HEK293 (cell line): Measurements from ENCODE around the gene LMLN.

ENCODE experiments used
- CTCF ChIA-PET: fragments of 350-600 bp; formaldehyde crosslinking; extraction: SDS; loops from one replicate; lab custom pipeline; 2021; ENCODE audit warnings: antibody characterized with exemption; lab: Yijun Ruan, JAX
- POLR2A ChIA-PET: fragments of 300-600 bp; formaldehyde crosslinking; extraction: SDS; loops from one replicate; lab custom pipeline; 2020; ENCODE audit warnings: antibody characterized with exemption, inconsistent platforms; lab: Yijun Ruan, JAX
- H3K27ac ChIP-seq: fragments of 200-500 bp; sonication (Bioruptor generic); 2 replicates; pipeline ENCODE4 v1.5.1; 2014; ENCODE audit warnings: low read depth, low read length, control low read depth, inconsistent platforms; ENCODE audit errors: extremely low read depth
- H3K36me3 ChIP-seq, 2 experiments: fragments of 200-500 bp in 1 of 2; sonication (Bioruptor generic) in 1 of 2; 1 replicate in 1 of 2; 2 replicates in 1 of 2; pipeline ENCODE4 v1.5.1; 2014 to 2017; ENCODE audit warnings: inconsistent platforms in 2 of 2, low read length in 2 of 2; ENCODE audit not compliant: control insufficient read depth in 2 of 2, insufficient read depth in 1 of 2
- H3K4me1 ChIP-seq: fragments of 200-500 bp; sonication (Bioruptor generic); 2 replicates; pipeline ENCODE4 v1.5.1; 2014; ENCODE audit warnings: mild to moderate bottlenecking, low read length, inconsistent platforms; ENCODE audit not compliant: control insufficient read depth, insufficient read depth
- H3K4me3 ChIP-seq: 2 replicates; pipeline ENCODE4 v1.5.1; 2011; ENCODE audit warnings: low read depth, mild to moderate bottlenecking, control low read depth, low read length, moderate library complexity
- H3K9me3 ChIP-seq: fragments of 200-500 bp; sonication (Bioruptor generic); 2 replicates; pipeline ENCODE4 v1.5.1; 2014; ENCODE audit warnings: low read depth, low read length, inconsistent platforms; ENCODE audit not compliant: control insufficient read depth, insufficient read depth
- KLF17 ChIP-seq: fragments of 450-650 bp; formaldehyde crosslinking; IDR thresholded peaks from 2 replicates; pipeline ENCODE4 v1.5.1; 2016; ENCODE audit warnings: missing biosample characterization, missing genetic modification characterization
- MYNN ChIP-seq: fragments of 450-650 bp; formaldehyde crosslinking; IDR thresholded peaks from 2 replicates; pipeline ENCODE4 v1.5.1; 2016; ENCODE audit warnings: missing biosample characterization, missing genetic modification characterization, borderline replicate concordance
- REPIN1 ChIP-seq: fragments of 450-650 bp; formaldehyde crosslinking; IDR thresholded peaks from 2 replicates; pipeline ENCODE4 v1.5.1; 2017; ENCODE audit warnings: missing biosample characterization, missing genetic modification characterization, low read depth
- SP2 ChIP-seq: fragments of 450-650 bp; formaldehyde crosslinking; IDR thresholded peaks from 2 replicates; pipeline ENCODE4 v1.5.1; 2016; ENCODE audit warnings: missing biosample characterization, missing genetic modification characterization
- YY1 ChIP-seq: fragments of 450-650 bp; formaldehyde crosslinking; IDR thresholded peaks from 2 replicates; pipeline ENCODE4 v1.5.1; 2018; ENCODE audit warnings: missing biosample characterization, missing genetic modification characterization
- ZBTB8A ChIP-seq: fragments of 450-650 bp; formaldehyde crosslinking; IDR thresholded peaks from 2 replicates; pipeline ENCODE4 v1.5.1; 2016; ENCODE audit warnings: missing biosample characterization, missing genetic modification characterization
- ZFP41 ChIP-seq: fragments of 450-650 bp; formaldehyde crosslinking; IDR thresholded peaks from 2 replicates; pipeline ENCODE4 v1.5.1; 2016; ENCODE audit warnings: missing biosample characterization, missing genetic modification characterization, borderline replicate concordance
- ZNF133 ChIP-seq: fragments of 450-650 bp; formaldehyde crosslinking; IDR thresholded peaks from 2 replicates; pipeline ENCODE4 v1.5.1; 2016; ENCODE audit warnings: missing biosample characterization, missing genetic modification characterization
- ZNF138 ChIP-seq: fragments of 450-650 bp; formaldehyde crosslinking; IDR thresholded peaks from 2 replicates; pipeline ENCODE4 v1.5.1; 2016; ENCODE audit warnings: missing biosample characterization, missing genetic modification characterization, borderline replicate concordance
- ZNF16 ChIP-seq: fragments of 450-650 bp; formaldehyde crosslinking; IDR thresholded peaks from 2 replicates; pipeline ENCODE4 v1.5.1; 2016; ENCODE audit warnings: low read depth, missing biosample characterization, missing genetic modification characterization
- ZNF184 ChIP-seq: fragments of 450-650 bp; IDR thresholded peaks from 2 replicates; pipeline ENCODE4 v1.5.1; 2018; ENCODE audit warnings: missing biosample characterization, mild to moderate bottlenecking, missing genetic modification characterization
- ZNF350 ChIP-seq: fragments of 450-650 bp; formaldehyde crosslinking; IDR thresholded peaks from 2 replicates; pipeline ENCODE4 v1.5.0; 2017; ENCODE audit warnings: missing biosample characterization, mild to moderate bottlenecking, missing genetic modification characterization
- ZNF544 ChIP-seq: fragments of 450-650 bp; formaldehyde crosslinking; IDR thresholded peaks from 2 replicates; pipeline ENCODE4 v1.5.0; 2017; ENCODE audit warnings: missing biosample characterization, missing genetic modification characterization
- ZNF76 ChIP-seq: fragments of 450-650 bp; formaldehyde crosslinking; IDR thresholded peaks from 2 replicates; pipeline ENCODE4; 2016; ENCODE audit warnings: low read depth, missing biosample characterization, missing genetic modification characterization, borderline replicate concordance
- TF ChIP-seq, protein P1 (sequence below): fragments of 450-650 bp; formaldehyde crosslinking; IDR thresholded peaks from 2 replicates; pipeline ENCODE4 v1.5.1; 2016; ENCODE audit warnings: missing biosample characterization, missing genetic modification characterization, borderline replicate concordance
- TF ChIP-seq, protein P2 (sequence below): fragments of 450-650 bp; formaldehyde crosslinking; IDR thresholded peaks from 2 replicates; pipeline ENCODE4 v1.5.1; 2016; ENCODE audit warnings: missing biosample characterization, missing genetic modification characterization, borderline replicate concordance

LMLN gene

GRCh38 chr3:197959891-197960693, at the start of gene LMLN (continued):
- TF ChIP-seq MYNN (peak; percentile 46; the same call in 1 of the 2 replicates), ZNF16 (tag by site-specific recombination) (no peak), ZFP41 (tag by site-specific recombination) (no peak), ZNF184 (no peak), ZNF138 (tag by site-specific recombination) (no peak), ZNF76 (tag by site-specific recombination) (peak; percentile 48; the same call in 1 of the 2 replicates), ZNF350 (tag by site-specific recombination) (no peak), SP2 (tag by site-specific recombination) (peak; percentile 97)
- TF ChIP-seq, protein P1, sequence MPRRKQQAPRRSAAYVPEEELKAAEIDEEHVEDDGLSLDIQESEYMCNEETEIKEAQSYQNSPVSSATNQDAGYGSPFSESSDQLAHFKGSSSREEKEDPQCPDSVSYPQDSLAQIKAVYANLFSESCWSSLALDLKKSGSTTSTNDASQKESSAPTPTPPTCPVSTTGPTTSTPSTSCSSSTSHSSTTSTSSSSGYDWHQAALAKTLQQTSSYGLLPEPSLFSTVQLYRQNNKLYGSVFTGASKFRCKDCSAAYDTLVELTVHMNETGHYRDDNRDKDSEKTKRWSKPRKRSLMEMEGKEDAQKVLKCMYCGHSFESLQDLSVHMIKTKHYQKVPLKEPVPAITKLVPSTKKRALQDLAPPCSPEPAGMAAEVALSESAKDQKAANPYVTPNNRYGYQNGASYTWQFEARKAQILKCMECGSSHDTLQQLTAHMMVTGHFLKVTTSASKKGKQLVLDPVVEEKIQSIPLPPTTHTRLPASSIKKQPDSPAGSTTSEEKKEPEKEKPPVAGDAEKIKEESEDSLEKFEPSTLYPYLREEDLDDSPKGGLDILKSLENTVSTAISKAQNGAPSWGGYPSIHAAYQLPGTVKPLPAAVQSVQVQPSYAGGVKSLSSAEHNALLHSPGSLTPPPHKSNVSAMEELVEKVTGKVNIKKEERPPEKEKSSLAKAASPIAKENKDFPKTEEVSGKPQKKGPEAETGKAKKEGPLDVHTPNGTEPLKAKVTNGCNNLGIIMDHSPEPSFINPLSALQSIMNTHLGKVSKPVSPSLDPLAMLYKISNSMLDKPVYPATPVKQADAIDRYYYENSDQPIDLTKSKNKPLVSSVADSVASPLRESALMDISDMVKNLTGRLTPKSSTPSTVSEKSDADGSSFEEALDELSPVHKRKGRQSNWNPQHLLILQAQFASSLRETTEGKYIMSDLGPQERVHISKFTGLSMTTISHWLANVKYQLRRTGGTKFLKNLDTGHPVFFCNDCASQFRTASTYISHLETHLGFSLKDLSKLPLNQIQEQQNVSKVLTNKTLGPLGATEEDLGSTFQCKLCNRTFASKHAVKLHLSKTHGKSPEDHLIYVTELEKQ (tag by site-specific recombination) = no peak
- TF ChIP-seq, protein P2, sequence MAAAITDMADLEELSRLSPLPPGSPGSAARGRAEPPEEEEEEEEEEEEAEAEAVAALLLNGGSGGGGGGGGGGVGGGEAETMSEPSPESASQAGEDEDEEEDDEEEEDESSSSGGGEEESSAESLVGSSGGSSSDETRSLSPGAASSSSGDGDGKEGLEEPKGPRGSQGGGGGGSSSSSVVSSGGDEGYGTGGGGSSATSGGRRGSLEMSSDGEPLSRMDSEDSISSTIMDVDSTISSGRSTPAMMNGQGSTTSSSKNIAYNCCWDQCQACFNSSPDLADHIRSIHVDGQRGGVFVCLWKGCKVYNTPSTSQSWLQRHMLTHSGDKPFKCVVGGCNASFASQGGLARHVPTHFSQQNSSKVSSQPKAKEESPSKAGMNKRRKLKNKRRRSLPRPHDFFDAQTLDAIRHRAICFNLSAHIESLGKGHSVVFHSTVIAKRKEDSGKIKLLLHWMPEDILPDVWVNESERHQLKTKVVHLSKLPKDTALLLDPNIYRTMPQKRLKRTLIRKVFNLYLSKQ (tag by site-specific recombination) = no peak

DNA sequence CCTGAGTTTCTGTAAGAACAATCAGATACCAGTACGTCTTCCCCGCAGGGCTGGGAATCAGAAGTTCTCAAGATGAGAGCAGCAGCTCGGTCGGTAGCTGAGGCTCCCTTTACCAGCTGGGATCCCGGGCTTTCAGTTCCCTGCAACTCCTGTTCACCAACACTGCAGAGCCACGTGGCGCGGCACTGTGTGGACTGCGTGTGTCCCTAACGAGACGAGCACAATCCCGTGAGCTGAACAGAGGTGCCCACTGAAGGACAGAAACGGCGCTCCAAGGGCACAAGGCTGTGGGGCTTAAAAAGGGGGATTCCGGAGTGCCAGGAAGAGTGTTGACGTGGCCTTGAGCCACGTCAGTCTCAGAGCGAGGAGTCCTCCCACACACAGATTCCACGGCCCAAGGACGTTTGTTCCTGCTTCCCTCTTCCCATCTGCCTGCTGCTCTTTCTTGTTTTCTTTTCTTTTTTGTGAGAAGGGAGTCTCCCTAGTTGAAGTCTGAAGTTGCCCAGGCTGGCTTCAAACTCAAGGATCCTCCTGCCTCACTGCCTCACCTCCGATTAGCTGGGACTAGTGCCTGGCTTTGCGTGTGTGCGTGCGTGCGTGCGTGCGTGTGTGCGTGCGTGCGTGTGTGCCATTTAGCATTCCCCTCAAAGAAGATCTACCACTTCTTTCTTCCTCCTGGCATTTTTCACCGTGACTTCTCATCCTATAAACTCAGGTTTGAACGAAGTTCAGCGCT, 47.1 kb upstream of the LMLN start:
- ChIA-PET POLR2A (no interaction called here), CTCF (interaction anchor here (0.6 to 0.9 kb wide), 3 partner anchors 30 to 168 kb away, joined by 3 read pairs; no protein-coding TSS in a partner anchor)
- H3K9me3 ChIP-seq = no peaks in the 10 kb centered on the region
- H3K4me1 ChIP-seq = no peaks in the 10 kb centered on the region
- no peaks in the 10 kb centered on the region for H3K36me3 ChIP-seq
- H3K4me3 ChIP-seq = no peak overlapping the region
- H3K27ac ChIP-seq = no peak overlapping the region
- no peak for TF ChIP-seq ZBTB8A
- TF ChIP-seq YY1 = no peak
- no peak for TF ChIP-seq ZNF133 (tag by site-specific recombination)
- TF ChIP-seq REPIN1 (tag by site-specific recombination) = no peak
- TF ChIP-seq KLF17 = no peak
- TF ChIP-seq ZNF544 = no peak
- TF ChIP-seq, all 188 proteins: peak for 0
